A549 (cell line): ENCODE results near the gene RAB3GAP2.

Experiments
- RCOR1 ChIP-seq: fragments of 150-350 bp; IDR thresholded peaks from 2 replicates; pipeline ENCODE4 v1.6.1; 2014; ENCODE audit warnings: antibody characterized with exemption, low read length, low read depth
- TF ChIP-seq, protein P1 (sequence below): fragments of >200 bp; sonication (Bioruptor Twin); formaldehyde crosslinking; IDR thresholded peaks from 3 replicates; pipeline ENCODE4 v1.5.1; 2016

DNA sequence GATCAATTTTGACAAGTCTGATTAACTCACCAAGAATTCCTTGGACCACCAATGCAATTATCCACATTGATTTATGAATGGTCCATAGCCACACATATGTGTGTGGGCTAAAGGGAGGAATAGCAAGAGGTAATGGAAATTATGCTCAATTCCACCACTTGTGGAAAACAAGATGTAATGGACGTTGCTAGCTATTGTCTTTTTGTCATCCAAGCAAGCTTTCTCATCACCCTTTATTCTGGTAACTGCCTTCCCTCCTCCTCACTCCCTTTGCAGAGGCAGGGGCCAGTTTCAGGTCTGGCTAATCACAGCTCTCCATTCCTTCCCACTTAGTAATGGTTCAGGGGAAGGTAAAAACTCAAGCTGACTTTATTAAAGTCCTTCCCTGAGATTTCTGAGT, 24.7 kb upstream of the RAB3GAP2 start:
- TF ChIP-seq, protein P1, sequence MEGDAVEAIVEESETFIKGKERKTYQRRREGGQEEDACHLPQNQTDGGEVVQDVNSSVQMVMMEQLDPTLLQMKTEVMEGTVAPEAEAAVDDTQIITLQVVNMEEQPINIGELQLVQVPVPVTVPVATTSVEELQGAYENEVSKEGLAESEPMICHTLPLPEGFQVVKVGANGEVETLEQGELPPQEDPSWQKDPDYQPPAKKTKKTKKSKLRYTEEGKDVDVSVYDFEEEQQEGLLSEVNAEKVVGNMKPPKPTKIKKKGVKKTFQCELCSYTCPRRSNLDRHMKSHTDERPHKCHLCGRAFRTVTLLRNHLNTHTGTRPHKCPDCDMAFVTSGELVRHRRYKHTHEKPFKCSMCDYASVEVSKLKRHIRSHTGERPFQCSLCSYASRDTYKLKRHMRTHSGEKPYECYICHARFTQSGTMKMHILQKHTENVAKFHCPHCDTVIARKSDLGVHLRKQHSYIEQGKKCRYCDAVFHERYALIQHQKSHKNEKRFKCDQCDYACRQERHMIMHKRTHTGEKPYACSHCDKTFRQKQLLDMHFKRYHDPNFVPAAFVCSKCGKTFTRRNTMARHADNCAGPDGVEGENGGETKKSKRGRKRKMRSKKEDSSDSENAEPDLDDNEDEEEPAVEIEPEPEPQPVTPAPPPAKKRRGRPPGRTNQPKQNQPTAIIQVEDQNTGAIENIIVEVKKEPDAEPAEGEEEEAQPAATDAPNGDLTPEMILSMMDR, result no peak
- no peak for TF ChIP-seq RCOR1
